Lung (tissue), 12 donors: ENCODE measurements around the gene RRP15. TPM values are rescaled to one million over a fixed set of nuclear protein-coding genes. Genes with fewer than 3 reads are reported as not detected.

Source experiments
- ATAC-seq: fragments of 200-7000 bp; cut with Tn5 transposase; one replicate; pipeline ENCODE4 v1.9.1; 2020; ENCODE audit warnings: moderate number of reproducible peaks; ENCODE audit not compliant: insufficient read depth, low FRiP score
- DNase-seq, 3 donors: peaks; one replicate each; pipeline ENCODE4 v3.0.0-alpha.2; 2013 to 2017
- H3K27ac ChIP-seq, 2 donors: one replicate each; pipeline ENCODE4 v1.5.1; 2013; ENCODE audit warnings: mild to moderate bottlenecking in 2 of 2, moderate library complexity in 2 of 2, control low read depth in 1 of 2, inconsistent platforms in 1 of 2, low read depth in 1 of 2, low read length in 1 of 2
- H3K27me3 ChIP-seq, 3 donors: one replicate each; pipeline ENCODE4 v1.5.1; 2013; ENCODE audit warnings: low read length in 2 of 3; ENCODE audit not compliant: control insufficient read depth in 3 of 3, insufficient read depth in 3 of 3
- H3K36me3 ChIP-seq, 4 donors: one replicate each; pipeline ENCODE4 v1.5.1; 2013; ENCODE audit warnings: low read length in 4 of 4, mild to moderate bottlenecking in 1 of 4, moderate library complexity in 1 of 4; ENCODE audit not compliant: control insufficient read depth in 4 of 4, insufficient read depth in 4 of 4
- H3K4me1 ChIP-seq, 5 donors: one replicate each; pipeline ENCODE4 v1.5.1; 2013; ENCODE audit warnings: low read length in 5 of 5, mild to moderate bottlenecking in 2 of 5, moderate library complexity in 1 of 5; ENCODE audit not compliant: control insufficient read depth in 5 of 5, insufficient read depth in 5 of 5
- H3K4me3 ChIP-seq: one replicate; pipeline ENCODE4 v1.5.1; 2013; ENCODE audit warnings: mild to moderate bottlenecking, control low read depth, moderate library complexity
- H3K9ac ChIP-seq, 2 donors: one replicate each; pipeline ENCODE4 v1.5.1; 2013; ENCODE audit warnings: low read length in 2 of 2, control low read depth in 1 of 2; ENCODE audit not compliant: insufficient read depth in 1 of 2
- H3K9me3 ChIP-seq, 4 donors: one replicate each; pipeline ENCODE4 v1.5.1; 2013; ENCODE audit warnings: low read length in 3 of 4, mild to moderate bottlenecking in 1 of 4, moderate library complexity in 1 of 4; ENCODE audit not compliant: control insufficient read depth in 4 of 4, insufficient read depth in 3 of 4
- CTCF ChIP-seq: IDR thresholded peaks from 2 replicates; pipeline ENCODE4 v1.5.1; 2012; ENCODE audit warnings: mild to moderate bottlenecking; ENCODE audit errors: control extremely low read depth, extremely low read depth
- WGBS, 2 donors: extraction: QIAGEN DNeasy Blood & Tissue Kit; methylation state at CpG; one replicate each; pipeline ENCODE4 v1.1.7; 2013; 5-methylcytosine and 5-hydroxymethylcytosine counted together
- polyA plus RNA-seq, 2 donors: library from polyadenylated mRNA; stranded (reverse); fragments of 200-250 nt; gene quantifications; one replicate each; pipeline ENCODE4 v1.2.1, GENCODE V29; 2013
- total RNA-seq, 2 donors: library from RNA; depleted of rRNA in 1 of 2; stranded (reverse); fragments of >200 nt in 1 of 2; gene quantifications; one replicate each; pipeline ENCODE4 v1.2.1, GENCODE V29; 2014 to 2021
- donor health status: control.
- donor health status: control.
- donor health status: Bipolar disorder and iron deficiency.
- donor health status: healthy.
- donor health status: DM: yes; HTN: yes; CAD: no.

RRP15 gene
- total and polyA plus RNA-seq, 4 donors = 3.5 to 17.1 (median 8.2) TPM

- H3K27ac ChIP-seq = no peak overlapping the region
- H3K27me3 ChIP-seq = no peaks in the 10 kb centered on the region
- peaks cover 0 to 8% (median 3%) of the 10 kb centered on the region in 4 donors for H3K36me3 ChIP-seq
- ATAC-seq (no peak), DNase-seq (no peak)
- WGBS, 2 donors = 75 to 80% methylated on average over 3 of the region's 3 CpGs
- H3K9ac ChIP-seq = no peak overlapping the region
- peaks cover 3 to 21% (median 4%) of the 10 kb centered on the region in 5 donors for H3K4me1 ChIP-seq
- peaks cover 0 to 2% (median 0%) of the 10 kb centered on the region in 4 donors for H3K9me3 ChIP-seq
- no peak for TF ChIP-seq CTCF
- H3K4me3 ChIP-seq = no peak overlapping the region
Measured at GRCh38 chr1:218302155-218302554, 17.1 kb downstream of the RRP15 start.

GRCh38 chr1:218303176-218303879 lies 18.2 kb downstream of the RRP15 start:
- DNase-seq = no peak
- Histone ChIP-seq H3K9me3 (peaks cover 0 to 2% (median 0%) of the 10 kb centered on the region in 4 donors), H3K9ac (no peak overlapping the region), H3K4me1 (peaks cover 3 to 21% (median 4%) of the 10 kb centered on the region in 5 donors), H3K4me3 (no peak overlapping the region), H3K27ac (no peak overlapping the region), H3K27me3 (no peaks in the 10 kb centered on the region), H3K36me3 (peaks cover 0 to 8% (median 5%) of the 10 kb centered on the region in 4 donors)
- ATAC-seq = no peak
- no peak for TF ChIP-seq CTCF

GRCh38 chr1:218304281-218305039 lies 19.4 kb downstream of the RRP15 start:
- Histone ChIP-seq H3K27me3 (no peaks in the 10 kb centered on the region), H3K27ac (peak overlapping the region in 1 of 2 donors; percentile 64), H3K9me3 (peaks cover 0 to 2% (median 0%) of the 10 kb centered on the region in 4 donors), H3K4me1 (peaks cover 3 to 13% (median 4%) of the 10 kb centered on the region in 5 donors), H3K9ac (no peak overlapping the region), H3K4me3 (no peak overlapping the region), H3K36me3 (peaks cover 0 to 8% (median 5%) of the 10 kb centered on the region in 4 donors)
- DNase-seq (peak; percentile 68 to 76 (median 70)), ATAC-seq (no peak)
- WGBS, 2 donors = 54 to 69% methylated on average over 8 of the region's 8 CpGs
- TF ChIP-seq CTCF = no peak
